K562 (cell line): ENCODE measurements around the gene ERP29. TPM values are rescaled to one million over a fixed set of nuclear protein-coding genes. Genes with fewer than 3 reads are reported as not detected.
"Not testable (repeated sequence)": the region's sequence is repeated elsewhere in the genome, so short reads cannot be mapped to it uniquely, and the experiment has no call there.

Experiments
- ATF1 ChIP-seq, 2 experiments: fragments of 450-650 bp in 1 of 2; IDR thresholded peaks; 2 replicates each; pipeline ENCODE4 v1.6.1; 2016; ENCODE audit warnings: missing compliant biosample characterization in 1 of 2, missing genetic modification characterization in 1 of 2
- C11orf30 ChIP-seq: fragments of 450-650 bp; IDR thresholded peaks from 2 replicates; pipeline ENCODE4 v1.6.1; 2016; ENCODE audit warnings: low read depth, mild to moderate bottlenecking
- CBFA2T3 ChIP-seq: fragments of 450-650 bp; IDR thresholded peaks from 2 replicates; pipeline ENCODE4 v1.6.1; 2017
- ESRRA ChIP-seq: fragments of 450-650 bp; IDR thresholded peaks from 2 replicates; pipeline ENCODE4 v1.6.1; 2014; ENCODE audit warnings: low read depth, mild to moderate bottlenecking, moderate library complexity, borderline replicate concordance
- ETV5 ChIP-seq: sonication (generic); formaldehyde crosslinking; IDR thresholded peaks from 2 replicates; pipeline ENCODE4 v1.4.0; 2020; ENCODE audit warnings: low read depth, mild to moderate bottlenecking, missing genetic modification reagents
- FOXA3 ChIP-seq, 2 experiments: fragments of 450-650 bp in 1 of 2; sonication (generic) in 1 of 2; formaldehyde crosslinking; IDR thresholded peaks in 1 of 2; conservative IDR thresholded peaks in 1 of 2; 2 replicates each; pipeline versions ENCODE4 v1.4.0 to v1.8.0; 2020 to 2022; ENCODE audit warnings: mild to moderate bottlenecking in 2 of 2, missing genetic modification reagents in 1 of 2
- FOXK2 ChIP-seq, 2 experiments: fragments of 450-650 bp; IDR thresholded peaks in 1 of 2; conservative IDR thresholded peaks in 1 of 2; 2 replicates each; pipeline ENCODE4 v1.6.1; 2016; ENCODE audit warnings: low read depth in 2 of 2, mild to moderate bottlenecking in 1 of 2
- GATAD2A ChIP-seq: fragments of 450-650 bp; IDR thresholded peaks from 2 replicates; pipeline ENCODE4 v1.6.1; 2017
- HDAC3 ChIP-seq: fragments of 450-650 bp; IDR thresholded peaks from 2 replicates; pipeline ENCODE4 v1.6.1; 2018; ENCODE audit warnings: borderline replicate concordance, mild to moderate bottlenecking, moderate library complexity; ENCODE audit not compliant: partially characterized antibody
- KDM1A ChIP-seq, 2 experiments: fragments of 450-650 bp; IDR thresholded peaks; 2 replicates each; pipeline ENCODE4 v1.6.1; 2016; ENCODE audit warnings: mild to moderate bottlenecking in 2 of 2
- MTA3 ChIP-seq: fragments of 450-650 bp; formaldehyde crosslinking; IDR thresholded peaks from 2 replicates; pipeline ENCODE4 v1.6.1; 2017; ENCODE audit warnings: mild to moderate bottlenecking, borderline replicate concordance
- NFIC ChIP-seq: fragments of 450-650 bp; IDR thresholded peaks from 2 replicates; pipeline ENCODE4 v1.6.1; 2017; ENCODE audit warnings: mild to moderate bottlenecking, inconsistent platforms
- RCOR1 ChIP-seq, 2 experiments: IDR thresholded peaks; 2 replicates each; pipeline ENCODE4 v1.6.1; 2012; ENCODE audit warnings: low read depth in 2 of 2, low read length in 2 of 2, borderline replicate concordance in 1 of 2, improper control_type of control experiment in 1 of 2
- SMAD3 ChIP-seq: fragments of 450-650 bp; formaldehyde crosslinking; conservative IDR thresholded peaks from 2 replicates; pipeline ENCODE4 v1.4.0; 2020; ENCODE audit warnings: mild to moderate bottlenecking
- SMARCC2 ChIP-seq: fragments of 450-650 bp; IDR thresholded peaks from 2 replicates; pipeline ENCODE4 v1.6.1; 2017; ENCODE audit warnings: antibody characterized with exemption, moderate library complexity, mild to moderate bottlenecking, low read depth
- TEAD1 ChIP-seq, 2 experiments: fragments of 450-650 bp in 1 of 2; sonication (generic) in 1 of 2; formaldehyde crosslinking; IDR thresholded peaks; 2 replicates each; pipeline versions ENCODE4 v1.4.0 to v1.8.0; 2020 to 2022; ENCODE audit warnings: mild to moderate bottlenecking in 2 of 2, missing genetic modification reagents in 1 of 2
- ZNF197 ChIP-seq: fragments of 200-800 bp; sonication (Bioruptor generic); IDR thresholded peaks from 2 replicates; pipeline ENCODE4 v1.6.1; 2016; ENCODE audit warnings: low read depth, missing genetic modification characterization, missing compliant biosample characterization
- ZNF212 ChIP-seq: fragments of 450-650 bp; formaldehyde crosslinking; IDR thresholded peaks from 2 replicates; pipeline ENCODE4 v1.4.0; 2020; ENCODE audit warnings: mild to moderate bottlenecking
- ZNF445 ChIP-seq: fragments of 250-450 bp; sonication (Bioruptor Pico); IDR thresholded peaks from 2 replicates; pipeline ENCODE4 v1.4.0; 2020; ENCODE audit warnings: low read depth, mild to moderate bottlenecking, moderate library complexity
- polyA plus RNA-seq, 8 experiments: library from polyadenylated mRNA; depleted of rRNA in 4 of 8; stranded (reverse) in 5 of 8; unstranded in 3 of 8; fragments of >200 nt; fragmentation: Nextera tagmentation in 2 of 8; fragmentation: Illumina TruSeq in 1 of 8; extraction: Ambion mirVana in 2 of 8; extraction: Trizol in 1 of 8; gene quantifications; 2 replicates each; pipeline versions ENCODE4 v1.2.1 to v1.2.3, GENCODE V29; 2011 to 2014; ENCODE audit warnings: inconsistent platforms in 1 of 8, missing spikeins in 1 of 8
- total RNA-seq, 7 experiments: library from RNA; depleted of rRNA in 6 of 7; stranded (reverse); fragments of >200 nt in 6 of 7; fragmentation: Illumina TruSeq in 2 of 7; extraction: Trizol in 2 of 7; gene quantifications; 2 replicates each; pipeline versions ENCODE4 v1.2.1 to v1.2.3, GENCODE V29; 2011 to 2021; ENCODE audit warnings: low replicate concordance in 1 of 7
- TF ChIP-seq, protein P1 (sequence below), 3 experiments: fragments of 200-800 bp in 1 of 3; fragments of 250-450 bp in 1 of 3; fragments of 450-650 bp in 1 of 3; sonication (Bioruptor Pico) in 1 of 3; sonication (Bioruptor generic) in 1 of 3; formaldehyde crosslinking in 1 of 3; IDR thresholded peaks; 2 replicates each; pipeline versions ENCODE4 v1.6.1 to v1.8.0; 2016 to 2022; ENCODE audit warnings: mild to moderate bottlenecking in 2 of 3, missing genetic modification characterization in 2 of 3, missing compliant biosample characterization in 1 of 3, moderate library complexity in 1 of 3
- TF ChIP-seq, protein P2 (sequence below): fragments of 200-800 bp; sonication (Bioruptor generic); IDR thresholded peaks from 2 replicates; pipeline ENCODE4 v1.6.1; 2017; ENCODE audit warnings: missing genetic modification characterization, missing compliant biosample characterization

Gene ERP29
- total and polyA plus RNA-seq, 9 of the 15 experiments (the other 6 are each of a cell fraction or from before 2014, with no cell fraction given): 42.4 to 146 (median 111) TPM

GRCh38 chr12:111994211-111995111, 18.8 kb upstream of the ERP29 start (continued):
- not testable (repeated sequence) for TF ChIP-seq ATF1 (CRISPR knock-in tag; IDR thresholded peaks at IDR 0.05)
- peak; percentile 5; the same call in 1 of the 2 replicates for TF ChIP-seq ATF1 (tag; IDR thresholded peaks at IDR 0.05)
- TF ChIP-seq GATAD2A: peak; percentile 62; the same call in 1 of the 2 replicates
- TF ChIP-seq ZNF445: 0 out of 2 replicates have a peak, but pooled peaks have one; percentile 49
- TF ChIP-seq TEAD1 (CRISPR knock-in tag; IDR thresholded peaks at IDR 0.05): peak in 1 of 2 experiments; percentile 84; a peak in 1 of 4 replicates
- peak; percentile 95 for TF ChIP-seq C11orf30
- TF ChIP-seq ZNF212: 0 out of 2 replicates have a peak, but pooled peaks have one; percentile 54
- TF ChIP-seq FOXA3 (CRISPR knock-in tag; conservative IDR thresholded peaks at IDR 0.05 in 1 of 2, IDR thresholded peaks at IDR 0.05 in 1 of 2): 0 out of 4 replicates have a peak, but pooled peaks of 1 of the 2 experiments have one; percentile 25
- TF ChIP-seq KDM1A (IDR thresholded peaks at IDR 0.05): peak in 1 of 2 experiments; percentile 68; a peak in 3 of 4 replicates
- peak; percentile 90 for TF ChIP-seq CBFA2T3
- TF ChIP-seq SMAD3: 0 out of 2 replicates have a peak, but pooled peaks have one; percentile 15
- 0 out of 2 replicates have a peak, but pooled peaks have one; percentile 31 for TF ChIP-seq ZNF197 (CRISPR knock-in tag)
- peak; percentile 48; the same call in 1 of the 2 replicates for TF ChIP-seq ESRRA
- peak; percentile 81 for TF ChIP-seq MTA3
- TF ChIP-seq NFIC: peak; percentile 51; the same call in 1 of the 2 replicates
- TF ChIP-seq RCOR1 (IDR thresholded peaks at IDR 0.05; ENCODE audit: borderline replicate concordance in 1 of 2, low read depth in 2 of 2, low read length in 2 of 2): peak in 1 of 2 experiments; percentile 85; a peak in 3 of 4 replicates
- TF ChIP-seq SMARCC2: 0 out of 2 replicates have a peak, but pooled peaks have one; percentile 59
- TF ChIP-seq, protein P1, sequence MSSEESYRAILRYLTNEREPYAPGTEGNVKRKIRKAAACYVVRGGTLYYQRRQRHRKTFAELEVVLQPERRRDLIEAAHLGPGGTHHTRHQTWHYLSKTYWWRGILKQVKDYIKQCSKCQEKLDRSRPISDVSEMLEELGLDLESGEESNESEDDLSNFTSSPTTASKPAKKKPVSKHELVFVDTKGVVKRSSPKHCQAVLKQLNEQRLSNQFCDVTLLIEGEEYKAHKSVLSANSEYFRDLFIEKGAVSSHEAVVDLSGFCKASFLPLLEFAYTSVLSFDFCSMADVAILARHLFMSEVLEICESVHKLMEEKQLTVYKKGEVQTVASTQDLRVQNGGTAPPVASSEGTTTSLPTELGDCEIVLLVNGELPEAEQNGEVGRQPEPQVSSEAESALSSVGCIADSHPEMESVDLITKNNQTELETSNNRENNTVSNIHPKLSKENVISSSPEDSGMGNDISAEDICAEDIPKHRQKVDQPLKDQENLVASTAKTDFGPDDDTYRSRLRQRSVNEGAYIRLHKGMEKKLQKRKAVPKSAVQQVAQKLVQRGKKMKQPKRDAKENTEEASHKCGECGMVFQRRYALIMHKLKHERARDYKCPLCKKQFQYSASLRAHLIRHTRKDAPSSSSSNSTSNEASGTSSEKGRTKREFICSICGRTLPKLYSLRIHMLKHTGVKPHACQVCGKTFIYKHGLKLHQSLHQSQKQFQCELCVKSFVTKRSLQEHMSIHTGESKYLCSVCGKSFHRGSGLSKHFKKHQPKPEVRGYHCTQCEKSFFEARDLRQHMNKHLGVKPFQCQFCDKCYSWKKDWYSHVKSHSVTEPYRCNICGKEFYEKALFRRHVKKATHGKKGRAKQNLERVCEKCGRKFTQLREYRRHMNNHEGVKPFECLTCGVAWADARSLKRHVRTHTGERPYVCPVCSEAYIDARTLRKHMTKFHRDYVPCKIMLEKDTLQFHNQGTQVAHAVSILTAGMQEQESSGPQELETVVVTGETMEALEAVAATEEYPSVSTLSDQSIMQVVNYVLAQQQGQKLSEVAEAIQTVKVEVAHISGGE (CRISPR knock-in tag; IDR thresholded peaks at IDR 0.05): 0 out of 6 replicates have a peak, but pooled peaks of 1 of the 3 experiments have one; percentile 39
- peak; percentile 17 to 50; a peak in 2 of 4 replicates for TF ChIP-seq FOXK2 (conservative IDR thresholded peaks at IDR 0.05 in 1 of 2, IDR thresholded peaks at IDR 0.05 in 1 of 2; ENCODE audit: low read depth in 2 of 2)
- TF ChIP-seq, protein P2, sequence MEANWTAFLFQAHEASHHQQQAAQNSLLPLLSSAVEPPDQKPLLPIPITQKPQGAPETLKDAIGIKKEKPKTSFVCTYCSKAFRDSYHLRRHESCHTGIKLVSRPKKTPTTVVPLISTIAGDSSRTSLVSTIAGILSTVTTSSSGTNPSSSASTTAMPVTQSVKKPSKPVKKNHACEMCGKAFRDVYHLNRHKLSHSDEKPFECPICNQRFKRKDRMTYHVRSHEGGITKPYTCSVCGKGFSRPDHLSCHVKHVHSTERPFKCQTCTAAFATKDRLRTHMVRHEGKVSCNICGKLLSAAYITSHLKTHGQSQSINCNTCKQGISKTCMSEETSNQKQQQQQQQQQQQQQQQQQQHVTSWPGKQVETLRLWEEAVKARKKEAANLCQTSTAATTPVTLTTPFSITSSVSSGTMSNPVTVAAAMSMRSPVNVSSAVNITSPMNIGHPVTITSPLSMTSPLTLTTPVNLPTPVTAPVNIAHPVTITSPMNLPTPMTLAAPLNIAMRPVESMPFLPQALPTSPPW (CRISPR knock-in tag): peak; percentile 39; the same call in 1 of the 2 replicates
- TF ChIP-seq HDAC3: peak; percentile 87
- TF ChIP-seq ETV5 (CRISPR knock-in tag): 0 out of 2 replicates have a peak, but pooled peaks have one; percentile 35
